GM19324 (cell line): ENCODE measurements around the gene NME2.
A peak's percentile ranks its signal among the peaks of the same experiment; 100 is the strongest.
"Not testable (repeated sequence)": the region's sequence is repeated elsewhere in the genome, so short reads cannot be mapped to it uniquely, and the experiment has no call there.

Experiments
- ATAC-seq: cut with Tn5 transposase; IDR thresholded peaks from one replicate; pipeline ENCODE4 v1.9.1; 2021; ENCODE audit warnings: mild to moderate bottlenecking, moderate library complexity; ENCODE audit not compliant: unreplicated experiment, low FRiP score

The NME2 gene

DNA sequence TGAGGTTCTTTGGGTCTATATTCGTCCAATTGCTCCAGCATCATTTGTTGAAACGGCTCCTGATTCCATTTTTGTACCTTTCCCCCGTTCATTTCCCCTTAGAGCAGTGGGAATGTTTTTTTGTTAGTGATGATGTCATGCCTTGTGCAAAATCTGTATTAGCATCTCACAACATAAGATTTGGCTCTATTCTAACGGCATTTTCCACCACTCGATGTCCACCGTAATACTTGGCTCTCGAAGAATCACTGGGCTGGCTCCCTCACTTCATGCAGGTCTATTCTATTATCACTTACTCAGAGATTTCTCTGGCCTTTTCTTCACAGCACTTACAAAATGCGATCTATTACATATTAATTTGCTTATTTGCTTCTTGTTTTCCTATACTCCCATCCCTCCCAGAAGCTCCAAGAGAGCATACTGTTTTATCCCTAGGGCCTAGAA is 13.4 kb upstream of the NME2 start:
- ATAC-seq, result peak; percentile 1

DNA sequence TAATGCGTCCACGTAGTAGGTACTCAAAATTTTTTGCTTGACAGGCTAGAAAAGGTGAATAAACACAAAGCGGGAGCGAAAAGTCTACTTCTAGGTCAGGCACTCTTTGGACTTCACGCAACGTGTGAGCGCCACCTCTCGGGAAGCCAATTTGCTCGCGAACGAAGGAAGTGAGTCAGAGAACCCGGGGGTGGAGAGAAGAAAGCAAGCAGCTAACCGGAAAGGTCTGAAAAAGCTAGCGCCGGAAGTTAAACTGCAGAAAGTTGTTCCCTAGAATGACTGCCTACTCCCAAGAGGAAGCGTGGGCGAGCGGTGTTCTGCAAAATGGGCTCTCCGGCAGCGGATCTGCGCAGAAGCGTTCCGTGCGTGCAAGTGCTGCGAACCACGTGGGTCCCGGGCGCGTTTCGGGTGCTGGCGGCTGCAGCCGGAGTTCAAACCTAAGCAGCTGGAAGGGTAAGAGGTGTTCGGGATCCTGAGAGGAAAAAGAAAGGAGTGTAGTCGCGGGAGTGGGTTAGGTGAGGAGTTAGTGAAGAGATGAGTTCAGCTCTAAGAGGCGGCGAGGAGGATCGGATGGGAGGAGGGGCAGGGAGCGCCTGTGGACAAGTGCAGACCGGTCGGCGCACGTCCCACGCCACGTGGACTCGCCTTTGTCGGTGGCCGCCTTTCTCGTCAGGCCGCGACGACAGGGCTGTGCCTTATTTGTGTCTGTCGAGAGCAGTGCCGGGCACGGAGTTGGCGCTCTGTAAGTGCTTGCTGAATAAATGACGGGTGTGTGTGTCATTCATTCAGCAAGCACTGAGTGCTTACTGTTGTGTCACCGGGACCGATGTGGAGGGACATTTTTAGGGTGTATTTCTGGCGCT is 12.8 kb upstream of the NME2 start, which contains the start of gene NME1:
NME1 (plus strand) TSS at position 350 of the 863 bp plus-strand sequence. CDS start 2,096 bp downstream, outside the sequence.
- peak; percentile 97 for ATAC-seq

DNA sequence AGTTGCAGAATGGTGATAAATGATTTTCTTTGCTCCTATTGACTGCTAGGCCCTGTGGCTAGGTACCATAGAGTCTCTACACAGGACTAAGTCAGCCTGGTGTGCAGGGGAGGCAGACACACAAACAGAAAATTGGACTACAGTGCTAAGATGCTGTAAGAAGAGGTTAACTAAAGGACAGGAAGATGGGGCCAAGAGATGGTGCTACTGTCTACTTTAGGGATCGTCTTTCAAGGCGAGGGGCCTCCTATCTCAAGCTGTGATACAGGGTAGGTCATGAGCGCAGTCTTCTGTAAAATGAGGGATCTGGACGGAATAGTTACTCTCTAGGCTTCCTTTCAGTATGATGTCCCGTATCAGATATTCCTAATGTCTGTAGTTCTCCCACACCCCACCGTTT is 12.0 kb upstream of the NME2 start:
- ATAC-seq, result no peak

DNA sequence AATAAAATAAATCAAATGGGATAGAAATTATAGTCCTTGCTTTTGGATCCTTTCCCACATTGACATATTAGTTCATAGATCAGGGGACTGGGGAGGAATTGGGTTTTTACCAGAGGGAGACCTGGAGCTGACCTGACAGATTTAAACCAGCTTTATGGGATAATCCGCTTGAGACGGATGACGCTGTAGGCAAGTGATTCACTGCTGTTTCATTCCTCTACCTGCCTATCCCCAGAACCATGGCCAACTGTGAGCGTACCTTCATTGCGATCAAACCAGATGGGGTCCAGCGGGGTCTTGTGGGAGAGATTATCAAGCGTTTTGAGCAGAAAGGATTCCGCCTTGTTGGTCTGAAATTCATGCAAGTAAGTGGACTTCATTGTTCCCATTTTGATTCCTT is 10.8 kb upstream of the NME2 start:
- no peak for ATAC-seq

DNA sequence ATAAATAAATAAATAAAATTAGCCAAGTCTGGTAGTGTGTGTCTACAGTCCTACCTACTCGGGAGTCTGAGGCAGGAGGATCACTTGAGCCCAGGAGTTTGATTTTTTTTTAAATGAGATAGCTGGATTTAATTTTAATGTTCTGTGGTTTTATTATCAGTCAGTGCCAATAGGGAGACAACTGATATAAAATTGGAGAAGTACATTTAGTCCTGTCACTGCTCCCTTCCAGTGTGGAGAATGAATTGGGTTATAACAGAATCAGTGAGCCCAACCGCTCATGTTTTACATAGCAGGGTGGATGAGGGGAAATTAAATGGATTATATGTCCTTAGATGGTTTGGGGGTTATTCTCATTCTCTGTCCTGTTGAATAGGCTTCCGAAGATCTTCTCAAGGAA is 6.6 kb upstream of the NME2 start:
- ATAC-seq, result no peak

DNA sequence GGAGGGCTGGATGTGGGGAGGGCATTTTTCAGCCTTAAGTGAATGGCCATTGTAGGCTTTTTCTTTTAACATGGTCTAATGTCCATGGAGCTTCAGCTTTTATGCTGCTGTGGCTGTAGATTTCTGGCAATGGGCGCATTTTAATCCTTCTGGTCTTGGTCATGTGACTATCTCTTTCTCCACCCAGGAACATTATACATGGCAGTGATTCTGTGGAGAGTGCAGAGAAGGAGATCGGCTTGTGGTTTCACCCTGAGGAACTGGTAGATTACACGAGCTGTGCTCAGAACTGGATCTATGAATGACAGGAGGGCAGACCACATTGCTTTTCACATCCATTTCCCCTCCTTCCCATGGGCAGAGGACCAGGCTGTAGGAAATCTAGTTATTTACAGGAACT is 4.7 kb upstream of the NME2 start:
- ATAC-seq, result no peak

DNA sequence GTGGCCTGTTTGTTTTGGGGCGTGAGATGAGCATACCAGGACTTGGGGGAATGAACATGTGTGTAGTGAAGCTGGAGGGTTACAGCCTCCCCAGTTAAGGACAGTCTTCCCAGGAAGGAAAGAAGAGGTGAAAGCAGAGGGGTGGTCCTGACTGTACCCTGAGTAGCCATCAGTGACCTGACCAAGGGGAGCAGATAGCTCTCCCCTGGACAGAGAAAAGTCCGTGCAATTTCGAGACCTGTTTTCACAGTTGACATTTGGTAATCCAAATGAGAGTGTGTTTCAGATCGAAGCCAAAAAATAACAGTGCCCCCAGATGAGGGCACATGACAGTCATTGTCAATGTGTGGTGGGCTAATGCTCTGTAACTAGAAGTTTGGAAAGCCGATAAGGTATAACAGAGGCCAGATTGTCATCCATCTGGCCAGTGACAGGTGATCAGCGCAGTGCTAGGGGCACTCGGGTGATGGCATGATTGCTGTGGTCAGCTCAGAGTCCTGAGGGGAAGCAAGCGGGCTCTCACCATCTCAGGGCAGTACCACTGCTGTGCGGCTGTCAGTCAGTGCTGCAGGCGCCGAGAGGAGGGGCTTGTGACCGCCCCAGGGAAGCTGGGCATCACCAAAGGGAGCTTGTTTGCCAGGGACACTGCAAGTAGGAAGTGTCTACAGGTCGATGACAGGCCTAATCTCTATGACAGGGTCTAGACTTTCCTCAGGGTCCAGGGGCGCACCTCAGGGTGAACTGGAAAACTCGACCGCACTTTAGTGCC is 1.1 kb upstream of the NME2 start:
- no peak for ATAC-seq

DNA sequence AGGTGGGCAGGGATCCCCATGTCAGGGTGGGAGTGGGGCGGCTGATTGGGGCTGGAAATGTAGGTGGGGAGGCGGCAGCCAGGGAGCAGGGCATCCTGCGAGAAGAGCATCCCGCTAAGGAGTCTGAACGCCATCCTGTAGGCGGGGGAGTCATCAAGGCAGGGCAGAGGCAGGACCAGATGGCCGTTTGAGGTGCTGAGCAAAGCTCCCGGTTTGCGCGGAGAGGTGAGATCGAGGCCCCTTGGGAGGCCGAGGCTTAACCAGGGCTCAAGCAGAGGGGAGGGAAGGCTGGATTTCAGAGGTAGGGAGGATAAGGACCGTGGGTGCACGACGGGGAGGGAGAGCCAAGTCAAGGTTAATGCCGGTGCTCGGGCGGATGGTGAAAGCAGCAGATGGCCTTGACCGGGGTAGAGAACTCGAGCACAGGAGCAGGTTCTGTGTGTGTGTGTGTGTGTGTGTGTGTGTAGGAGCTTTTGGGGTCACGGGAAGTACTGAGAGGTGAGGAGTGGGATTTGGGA is 472 bp upstream of the NME2 start:
- ATAC-seq, result peak; percentile 26

DNA sequence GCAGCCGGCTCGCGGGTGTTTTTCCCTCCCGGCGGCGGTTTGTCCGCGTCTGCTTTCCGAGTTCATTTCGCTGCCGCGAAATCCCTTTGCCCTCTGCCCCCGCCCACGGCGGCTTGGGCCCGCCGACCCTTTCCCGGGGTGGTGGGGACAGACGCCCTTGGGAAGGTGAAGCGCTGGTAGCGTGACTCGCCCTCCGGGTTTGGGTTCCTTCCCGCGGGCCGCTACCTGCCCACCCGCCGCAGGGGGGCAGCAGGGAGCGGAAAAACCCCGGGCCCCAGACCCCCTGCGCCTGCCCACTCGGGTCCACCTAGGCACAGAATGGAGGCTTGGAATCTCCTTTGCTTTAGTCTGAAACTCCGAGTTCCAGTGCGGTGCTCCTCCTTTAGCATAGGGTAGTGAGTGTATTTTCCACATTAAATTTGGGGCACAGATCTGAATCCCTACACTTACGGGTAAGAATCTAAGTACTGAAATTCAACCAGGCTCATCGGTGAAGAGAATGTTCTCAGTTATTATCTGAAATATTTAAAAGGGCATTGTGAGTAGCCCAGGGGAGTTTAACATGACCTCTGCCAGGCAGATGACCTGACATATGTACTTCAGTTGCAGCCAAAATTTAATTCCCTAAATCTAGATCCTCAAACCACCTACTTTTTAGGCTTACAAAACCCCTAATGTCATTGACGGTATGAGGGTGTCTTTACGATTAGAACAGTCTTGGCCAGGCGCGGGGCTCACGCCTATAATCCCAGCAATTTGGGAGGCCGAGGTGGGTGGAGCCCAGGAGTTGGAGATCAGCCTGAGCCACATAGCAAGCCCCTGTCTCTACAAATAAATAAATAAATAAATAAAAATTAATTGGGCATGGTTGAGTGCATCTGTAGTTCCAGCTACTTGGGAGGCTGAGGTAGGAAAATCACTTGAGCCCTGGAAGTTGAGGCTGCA is 1.0 kb downstream of the NME2 start:
- peak; percentile 44 for ATAC-seq

DNA sequence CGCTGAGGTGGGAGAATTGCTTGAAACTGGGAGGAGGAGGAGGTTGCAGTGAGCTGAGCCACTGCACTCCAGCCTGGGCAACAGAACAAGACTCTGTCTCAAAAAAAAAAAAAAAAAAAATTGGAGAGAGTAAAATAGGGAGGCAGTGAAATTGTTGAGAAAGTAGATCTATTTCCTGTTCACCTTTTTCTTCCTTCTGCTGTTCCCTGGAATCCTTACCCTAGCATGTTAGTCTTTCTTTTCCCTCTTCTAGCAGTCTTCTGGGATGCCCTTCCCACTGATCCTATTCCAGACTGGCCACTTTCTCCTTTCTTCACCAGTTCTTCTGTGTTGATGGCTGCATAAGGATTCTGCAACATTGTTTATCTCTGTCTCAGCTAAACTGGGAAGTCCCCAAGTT is 3.1 kb downstream of the NME2 start:
- no peak for ATAC-seq

DNA sequence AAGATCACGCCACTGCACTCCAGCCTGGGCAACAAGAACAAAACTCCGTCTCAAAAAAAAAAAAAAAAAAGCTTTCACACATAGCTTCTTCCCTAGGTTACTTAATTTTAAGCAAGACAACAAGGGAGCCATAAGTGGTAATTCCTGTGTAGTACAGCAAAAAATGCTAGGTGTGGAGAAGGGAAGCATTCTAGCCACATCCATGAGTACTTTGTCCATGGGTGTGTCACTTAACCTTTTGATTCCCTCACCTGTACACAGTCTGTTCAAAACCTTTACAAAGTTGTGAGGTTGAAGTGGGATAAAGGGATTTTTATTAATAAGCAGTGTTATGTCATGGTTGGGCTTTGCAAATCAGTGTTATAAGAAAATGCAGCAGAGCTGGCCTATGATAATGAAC is 4.5 kb downstream of the NME2 start:
- ATAC-seq, result no peak

DNA sequence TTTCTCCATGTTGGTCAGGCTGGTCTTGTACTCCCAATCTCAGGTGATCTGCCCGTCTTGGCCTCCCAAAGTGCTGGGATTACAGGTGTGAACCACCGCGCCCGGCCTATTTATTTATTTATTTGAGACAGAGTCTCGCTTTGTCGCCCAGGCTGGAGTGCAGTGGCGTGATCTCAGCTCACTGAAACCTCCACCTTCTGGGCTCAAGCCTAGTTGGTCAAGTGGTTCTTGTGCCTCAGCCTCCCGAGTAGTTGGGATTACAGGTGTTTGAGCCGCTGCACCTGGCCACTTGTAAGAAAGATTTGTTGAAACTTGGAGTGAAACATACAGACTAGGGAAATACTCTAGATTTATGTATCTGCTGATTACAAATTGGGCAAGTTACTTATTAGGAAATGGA is 5.8 kb downstream of the NME2 start:
- ATAC-seq, result not testable (repeated sequence)

DNA sequence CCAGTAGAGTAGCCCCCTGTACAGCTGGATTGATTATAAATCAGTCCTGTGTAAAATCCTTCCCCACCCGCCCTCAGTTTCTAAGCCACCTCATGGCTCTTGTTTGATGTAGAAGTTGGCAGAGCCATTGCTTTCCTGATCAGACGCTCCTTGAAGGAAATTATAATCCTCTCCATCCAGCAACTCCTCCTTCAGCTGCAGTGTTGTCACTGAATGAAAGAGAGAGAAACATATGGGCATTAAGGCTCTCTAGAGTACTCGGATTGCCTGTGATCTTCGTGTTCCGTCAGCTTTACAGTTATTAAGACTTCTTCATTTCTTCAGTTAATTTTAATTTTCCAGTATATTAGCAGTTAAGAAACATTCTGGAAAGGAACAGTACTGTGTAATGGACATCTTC is 14.3 kb downstream of the NME2 start:
- ATAC-seq, result no peak

DNA sequence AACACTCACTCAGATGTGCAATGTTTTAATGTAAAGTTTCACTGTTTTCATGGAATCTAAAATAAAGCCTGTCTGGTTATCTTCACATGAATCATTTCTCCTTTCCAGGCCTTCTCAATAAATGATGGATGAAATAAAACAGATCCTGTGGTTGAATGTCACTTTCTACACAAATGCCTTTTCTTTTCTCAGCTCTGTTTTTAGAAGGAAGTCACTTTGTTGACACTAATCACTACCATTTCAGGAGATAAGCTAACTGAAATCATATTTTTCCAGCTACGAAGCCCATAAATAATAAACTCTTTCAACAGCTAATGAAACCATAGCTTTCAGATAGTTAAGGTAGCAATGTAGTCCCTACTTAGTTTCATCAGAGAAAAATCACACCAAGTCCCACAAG is 17.9 kb downstream of the NME2 start:
- ATAC-seq, result no peak

DNA sequence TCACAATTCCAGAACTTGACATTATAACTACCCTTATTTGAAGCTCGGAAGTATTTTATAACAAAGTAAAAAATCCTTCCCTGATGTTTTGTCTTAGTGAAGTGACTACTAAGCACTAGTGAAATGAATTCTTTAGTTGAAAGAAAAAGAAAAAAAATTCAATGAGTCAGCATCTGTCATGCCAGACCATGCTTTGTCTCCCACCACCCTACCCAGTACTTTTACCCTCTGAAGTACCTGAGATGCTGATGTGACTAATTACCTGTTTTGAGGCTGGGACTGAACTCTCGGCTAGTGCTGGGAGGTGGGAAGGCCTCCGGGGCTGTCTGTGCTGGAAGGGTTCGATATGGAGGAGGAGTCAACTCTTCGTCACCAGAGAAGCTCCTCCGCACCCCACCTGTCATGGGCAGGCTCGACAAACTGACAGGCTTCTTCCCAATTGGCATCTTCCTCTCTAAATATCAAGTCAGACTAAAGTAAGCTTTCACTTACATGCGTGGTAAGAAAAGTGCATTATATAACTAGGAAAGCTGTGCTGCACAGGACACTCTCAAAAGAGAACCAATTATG is 19.6 kb downstream of the NME2 start:
- no peak for ATAC-seq

DNA sequence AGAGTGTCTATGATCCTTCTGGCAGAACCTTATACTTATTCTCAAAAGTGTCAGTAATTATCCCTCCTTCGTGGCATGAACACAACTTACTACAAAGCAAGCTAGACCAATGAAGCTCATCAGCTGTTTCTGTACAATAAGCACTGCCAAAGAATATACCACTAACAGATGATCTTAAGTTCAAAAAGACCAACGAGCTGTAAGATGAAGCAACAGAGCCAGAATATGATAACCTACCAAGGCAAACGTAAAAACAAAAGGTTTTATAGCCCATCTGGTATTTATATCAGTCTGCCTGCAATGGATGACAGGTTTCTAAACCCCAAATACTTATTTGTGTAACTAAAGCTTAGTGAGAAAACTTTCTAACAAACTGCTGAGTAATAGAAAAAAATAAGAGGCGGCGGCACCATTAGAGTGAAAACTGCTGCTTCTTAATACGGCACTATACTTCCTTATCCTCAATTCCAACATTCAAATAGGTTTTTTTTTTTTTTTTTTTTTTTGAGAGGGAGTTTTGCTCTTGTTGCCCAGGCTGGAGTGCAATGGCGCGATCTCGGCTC is 22.1 kb downstream of the NME2 start:
- no peak for ATAC-seq

DNA sequence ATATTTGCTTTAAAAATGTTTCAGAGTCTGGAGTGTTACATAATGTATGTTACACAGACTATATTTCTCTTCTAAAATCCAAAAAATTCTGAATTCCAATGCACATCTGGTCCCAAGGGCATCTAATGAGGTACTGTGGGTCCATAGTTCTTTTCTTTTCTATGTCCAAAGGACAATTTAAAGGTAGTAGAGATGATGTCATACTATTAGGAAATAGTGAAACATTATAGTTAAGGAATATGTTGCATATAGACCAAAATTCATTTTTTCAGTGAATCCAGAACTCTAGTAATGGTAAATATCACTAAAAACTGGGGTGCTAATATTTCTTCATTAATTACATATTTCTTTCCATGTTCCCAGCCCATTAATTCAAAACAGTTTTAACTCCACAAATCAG is 23.0 kb downstream of the NME2 start:
- ATAC-seq, result no peak

DNA sequence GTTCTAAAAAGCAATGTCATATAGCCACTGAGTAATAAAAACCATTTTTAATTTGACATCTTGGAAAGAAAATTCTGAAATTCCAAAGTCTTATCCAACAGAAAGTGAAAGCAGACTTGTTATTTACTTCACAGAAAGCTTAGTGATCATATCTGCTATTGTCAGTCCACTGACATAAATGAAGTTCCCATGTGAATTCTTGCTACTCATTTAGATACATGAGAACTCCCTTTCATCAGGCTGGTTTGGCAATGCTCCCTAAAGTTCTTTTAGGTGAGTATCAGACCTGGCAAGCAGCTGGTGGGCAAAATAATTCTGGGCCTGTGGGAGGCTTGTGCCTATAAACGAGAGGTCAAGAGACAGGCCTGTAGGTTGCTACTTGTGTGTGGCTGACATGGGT is 23.4 kb downstream of the NME2 start:
- no peak for ATAC-seq

DNA sequence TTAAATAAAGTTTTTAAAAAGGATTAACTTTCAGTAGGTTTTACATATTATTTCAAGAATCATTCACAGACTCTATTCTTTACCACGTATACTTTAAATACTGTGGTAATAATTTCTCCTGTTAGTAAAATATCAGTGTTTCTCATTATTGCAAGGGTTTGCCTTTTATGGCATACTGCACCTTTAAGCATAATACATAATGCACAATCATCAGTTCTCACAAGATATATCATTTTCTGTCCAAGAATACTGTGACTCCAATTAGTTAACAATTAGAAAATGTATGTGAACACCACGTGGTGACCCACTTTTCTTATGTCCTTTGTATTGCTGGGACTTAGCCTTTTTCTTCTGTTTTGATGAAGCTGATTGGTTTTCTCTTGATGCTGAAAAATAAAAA is 25.7 kb downstream of the NME2 start:
- ATAC-seq, result no peak

DNA sequence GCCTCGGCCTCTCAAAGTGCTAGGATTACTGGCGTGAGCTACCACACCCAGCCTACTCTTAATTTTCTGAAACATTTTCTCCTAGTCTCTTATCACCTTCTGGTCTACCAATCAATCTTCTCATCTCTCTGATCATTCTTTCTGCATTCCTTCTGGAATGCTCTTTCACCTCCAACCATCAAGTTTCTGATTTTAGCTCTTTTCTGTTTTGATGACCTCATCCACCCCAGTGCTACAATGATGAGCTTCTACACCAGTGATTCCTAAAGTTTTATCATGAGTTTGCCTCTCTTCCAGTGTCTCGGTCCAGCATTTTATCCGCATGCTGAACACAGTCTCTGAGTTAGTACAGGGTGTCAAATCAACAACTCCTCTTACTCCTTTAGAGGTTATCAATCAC is 31.5 kb downstream of the NME2 start:
- ATAC-seq, result no peak
